ENCODE measurements around the gene VPS37B. TPM values are rescaled to one million over a fixed set of nuclear protein-coding genes. Genes with fewer than 3 reads are reported as not detected.
"Not testable (repeated sequence)": the region's sequence is repeated elsewhere in the genome, so short reads cannot be mapped to it uniquely, and the experiment has no call there.

The VPS37B gene
- total RNA-seq, result 10 to 100 TPM in 3 of 4 donors, 1 to 10 TPM in 1; 3.3 to 21.6 (median 20.2) TPM

DNA sequence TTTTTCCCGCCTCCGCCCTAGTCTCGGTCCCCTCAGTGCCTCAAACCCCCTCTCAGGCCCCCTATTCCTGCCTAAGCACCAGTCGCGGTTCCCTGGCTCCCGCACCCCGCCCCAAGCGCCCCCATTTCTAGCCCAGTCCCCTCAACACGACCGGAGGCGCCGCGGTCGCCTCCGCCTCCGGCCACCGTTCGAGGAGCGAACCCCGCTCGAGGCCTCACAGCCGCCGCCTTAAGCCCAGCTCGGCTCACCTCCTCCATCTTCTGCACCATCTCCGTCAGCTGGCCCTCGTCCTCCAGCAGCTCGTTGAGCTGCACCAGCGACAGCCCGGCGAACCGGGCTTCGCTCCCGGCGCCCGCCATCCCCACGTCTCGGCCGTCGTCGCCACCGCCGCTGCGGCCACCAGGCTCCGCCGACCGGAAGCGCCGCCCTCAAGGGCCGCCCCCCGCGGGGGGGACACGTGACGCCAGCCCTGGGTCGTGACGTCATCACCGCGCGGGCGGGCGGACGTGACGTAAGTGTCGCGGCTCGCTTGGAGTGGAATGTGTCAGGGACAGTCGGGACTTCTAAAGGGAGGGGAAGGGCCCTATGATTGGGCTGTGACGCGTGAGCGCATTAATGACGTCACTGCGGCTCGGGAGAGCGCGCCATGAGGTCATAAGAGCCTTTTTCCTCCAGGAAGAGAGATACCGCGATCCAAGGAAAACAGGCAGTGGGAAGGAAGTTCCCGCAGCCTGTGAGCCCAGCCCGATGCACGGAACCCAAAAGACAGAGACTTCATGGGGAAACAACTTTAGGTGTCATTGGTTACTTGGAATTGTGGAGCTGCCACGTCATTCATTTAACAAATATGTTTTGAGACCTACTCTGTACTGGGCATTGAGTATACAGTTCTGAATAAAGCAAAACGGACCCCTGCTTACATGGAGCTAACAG is at the start of gene VPS37B:
VPS37B (minus strand) TSS at position 421 of the 933 bp plus-strand sequence; CDS start at position 359, 62 bp downstream.
- intact Hi-C loops (cut with DNase I; ENCODE audit: low total_unique reads), result no loop called here
- TF ChIP-seq, protein P1, sequence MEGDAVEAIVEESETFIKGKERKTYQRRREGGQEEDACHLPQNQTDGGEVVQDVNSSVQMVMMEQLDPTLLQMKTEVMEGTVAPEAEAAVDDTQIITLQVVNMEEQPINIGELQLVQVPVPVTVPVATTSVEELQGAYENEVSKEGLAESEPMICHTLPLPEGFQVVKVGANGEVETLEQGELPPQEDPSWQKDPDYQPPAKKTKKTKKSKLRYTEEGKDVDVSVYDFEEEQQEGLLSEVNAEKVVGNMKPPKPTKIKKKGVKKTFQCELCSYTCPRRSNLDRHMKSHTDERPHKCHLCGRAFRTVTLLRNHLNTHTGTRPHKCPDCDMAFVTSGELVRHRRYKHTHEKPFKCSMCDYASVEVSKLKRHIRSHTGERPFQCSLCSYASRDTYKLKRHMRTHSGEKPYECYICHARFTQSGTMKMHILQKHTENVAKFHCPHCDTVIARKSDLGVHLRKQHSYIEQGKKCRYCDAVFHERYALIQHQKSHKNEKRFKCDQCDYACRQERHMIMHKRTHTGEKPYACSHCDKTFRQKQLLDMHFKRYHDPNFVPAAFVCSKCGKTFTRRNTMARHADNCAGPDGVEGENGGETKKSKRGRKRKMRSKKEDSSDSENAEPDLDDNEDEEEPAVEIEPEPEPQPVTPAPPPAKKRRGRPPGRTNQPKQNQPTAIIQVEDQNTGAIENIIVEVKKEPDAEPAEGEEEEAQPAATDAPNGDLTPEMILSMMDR (IDR thresholded peaks at IDR 0.05), result peak in 2 of 4 experiments; percentile 17 to 43
- TF ChIP-seq POLR2A (IDR thresholded peaks at IDR 0.05), result peak; percentile 93
- peak; percentile 71 to 80 for DNase-seq

GRCh38 chr12:122944605-122945592 is 49.0 kb upstream of the VPS37B start:
- DNase-seq, result no peak
- H3K36me3 ChIP-seq, result no peaks in the 10 kb centered on the region
- H3K4me1 ChIP-seq, result no peaks in the 10 kb centered on the region
- H3K4me3 ChIP-seq, result no peak overlapping the region
- intact Hi-C loops (cut with DNase I; ENCODE audit: low total_unique reads), result no loop called here
- H3K9me3 ChIP-seq, result no peaks in the 10 kb centered on the region
- no peak for TF ChIP-seq POLR2A (IDR thresholded peaks at IDR 0.05)
- TF ChIP-seq, protein P1 (IDR thresholded peaks at IDR 0.05), result no peak
- H3K27ac ChIP-seq, result peak overlapping the region; percentile 7 to 68
- H3K27me3 ChIP-seq, result no peaks in the 10 kb centered on the region

More for the DNA sequence above, at the start of gene VPS37B:
- H3K36me3 ChIP-seq, result no peaks in the 10 kb centered on the region
- peak within 1 kb of the TSS; percentile 65 to 95 for H3K4me3 ChIP-seq
- no peaks in the 10 kb centered on the region for H3K9me3 ChIP-seq
- no peaks in the 10 kb centered on the region for H3K27me3 ChIP-seq
- peaks cover 0 to 10% of the 10 kb centered on the region in 2 donors for H3K4me1 ChIP-seq
- H3K27ac ChIP-seq, result peak within 1 kb of the TSS; percentile 78 to 81

- no peak overlapping the region for H3K4me3 ChIP-seq
- TF ChIP-seq, protein P1 (IDR thresholded peaks at IDR 0.05), result no peak
- intact Hi-C loops (cut with DNase I; ENCODE audit: low total_unique reads), result no loop called here
- H3K4me1 ChIP-seq, result no peaks in the 10 kb centered on the region
- H3K9me3 ChIP-seq, result no peaks in the 10 kb centered on the region
- no peak for DNase-seq
- H3K36me3 ChIP-seq, result no peaks in the 10 kb centered on the region
- no peaks in the 10 kb centered on the region for H3K27me3 ChIP-seq
- H3K27ac ChIP-seq, result peak overlapping the region; percentile 38 to 68
Measured at GRCh38 chr12:122943196-122943595, 47.3 kb upstream of the VPS37B start.

DNA sequence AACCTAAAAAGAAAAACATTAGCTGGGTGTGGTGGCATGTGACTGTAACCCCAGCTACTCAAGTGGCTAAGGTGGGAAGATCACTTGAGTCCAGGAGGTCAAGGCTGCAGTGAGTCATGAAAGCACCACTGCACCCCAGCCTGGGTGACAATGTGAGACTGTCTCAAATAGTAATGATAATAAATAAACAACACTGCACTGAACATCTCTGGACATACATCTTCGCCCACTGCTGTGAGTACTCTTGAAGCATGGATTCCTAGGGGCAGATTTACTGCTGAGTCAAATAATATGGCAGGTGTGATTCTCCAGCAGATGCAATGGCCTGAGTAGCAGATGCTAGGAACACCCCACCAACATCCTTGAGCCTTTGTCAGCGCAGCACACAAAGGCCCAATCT is 46.7 kb upstream of the VPS37B start:
- H3K27me3 ChIP-seq, result no peaks in the 10 kb centered on the region
- H3K4me3 ChIP-seq, result no peak overlapping the region
- TF ChIP-seq, protein P1 (IDR thresholded peaks at IDR 0.05), result no peak
- TF ChIP-seq POLR2A (IDR thresholded peaks at IDR 0.05), result no peak
- no peaks in the 10 kb centered on the region for H3K4me1 ChIP-seq
- no peak for DNase-seq
- no peaks in the 10 kb centered on the region for H3K36me3 ChIP-seq
- intact Hi-C loops (cut with DNase I; ENCODE audit: low total_unique reads), result no loop called here
- no peaks in the 10 kb centered on the region for H3K9me3 ChIP-seq
- peak overlapping the region; percentile 38 to 68 for H3K27ac ChIP-seq

DNA sequence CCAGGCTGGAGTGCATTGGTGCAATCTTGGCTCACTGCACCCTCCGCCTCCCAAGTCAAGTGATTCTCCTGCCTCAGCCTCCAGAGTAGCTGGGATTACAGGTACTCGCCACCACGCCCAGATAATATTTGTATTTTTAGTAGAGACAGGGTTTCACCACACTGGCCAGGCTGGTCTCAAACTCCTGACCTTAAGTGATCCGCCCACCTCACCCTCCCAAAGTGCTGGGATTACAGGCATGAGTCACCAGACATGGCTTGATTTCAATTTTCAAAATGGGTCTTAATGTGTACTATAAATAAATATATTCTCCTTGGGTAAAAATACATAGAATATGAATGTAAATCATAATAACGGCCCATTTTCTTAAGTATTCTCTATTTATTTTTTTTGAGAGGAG is 45.4 kb upstream of the VPS37B start:
- H3K4me3 ChIP-seq; H3K27ac ChIP-seq; H3K4me1 ChIP-seq; DNase-seq; H3K9me3 ChIP-seq; H3K36me3 ChIP-seq; intact Hi-C loops (cut with DNase I; ENCODE audit: low total_unique reads); H3K27me3 ChIP-seq: not testable (repeated sequence)

Data from uterus (tissue), 4 donors.